Mesothelial cell of epicardium (in vitro differentiated cells): ENCODE measurements around the gene ZCCHC14. TPM values are rescaled to one million over a fixed set of nuclear protein-coding genes. Genes with fewer than 3 reads are reported as not detected.
"Not testable (repeated sequence)": the region's sequence is repeated elsewhere in the genome, so short reads cannot be mapped to it uniquely, and the experiment has no call there.

ENCODE experiments used
- DNase-seq, 2 experiments: peaks; one replicate each; pipeline ENCODE4 v3.0.0; 2021; ENCODE audit warnings: low spot score in 2 of 2; ENCODE audit not compliant: unreplicated experiment in 2 of 2
- H3K27ac Mint-ChIP-seq: 2 replicates; pipeline ENCODE4 v1.8.0; 2021; ENCODE audit warnings: mixed read lengths
- H3K27me3 Mint-ChIP-seq: 2 replicates; pipeline ENCODE4 v1.8.0; 2021; ENCODE audit warnings: low read depth, mixed read lengths
- H3K36me3 Mint-ChIP-seq: 2 replicates; pipeline ENCODE4 v1.8.0; 2021; ENCODE audit warnings: mixed read lengths
- H3K4me1 Mint-ChIP-seq: 2 replicates; pipeline ENCODE4 v1.8.0; 2021; ENCODE audit warnings: mixed read lengths
- H3K4me3 Mint-ChIP-seq: 2 replicates; pipeline ENCODE4 v1.8.0; 2021; ENCODE audit warnings: mild to moderate bottlenecking, moderate library complexity, mixed read lengths
- H3K9me3 Mint-ChIP-seq: 2 replicates; pipeline ENCODE4 v1.8.0; 2021; ENCODE audit warnings: mixed read lengths
- CTCF ChIP-seq: fragments of 200-600 bp; sonication (generic); IDR thresholded peaks from one replicate; pipeline ENCODE4 v1.5.0; 2021; ENCODE audit warnings: antibody characterized with exemption; ENCODE audit not compliant: unreplicated experiment
- total RNA-seq: library from RNA; stranded (reverse); gene quantifications from 3 replicates; pipeline ENCODE4 v1.2.1, GENCODE V29; 2021

Gene ZCCHC14
- total RNA-seq, 1 donor from 2014 or later = 37.3 TPM

- not testable (repeated sequence) for H3K27me3 Mint-ChIP-seq, H3K27ac Mint-ChIP-seq, H3K36me3 Mint-ChIP-seq, H3K4me1 Mint-ChIP-seq, DNase-seq, H3K4me3 Mint-ChIP-seq, H3K9me3 Mint-ChIP-seq
Measured at GRCh38 chr16:87518430-87519051, 25.7 kb upstream of the ZCCHC14 start.

- not testable (repeated sequence) for H3K27ac Mint-ChIP-seq, H3K9me3 Mint-ChIP-seq, H3K36me3 Mint-ChIP-seq, H3K4me1 Mint-ChIP-seq, H3K27me3 Mint-ChIP-seq, H3K4me3 Mint-ChIP-seq, DNase-seq
Measured at GRCh38 chr16:87517610-87518429, 25.0 kb upstream of the ZCCHC14 start.

GRCh38 chr16:87516361-87516760 lies 23.5 kb upstream of the ZCCHC14 start:
- Mint-ChIP-seq H3K27me3 (peaks cover 2% of the 10 kb centered on the region), H3K4me3 (no peak overlapping the region), H3K4me1 (no peaks in the 10 kb centered on the region), H3K36me3 (no peaks in the 10 kb centered on the region), H3K9me3 (no peaks in the 10 kb centered on the region), H3K27ac (no peak overlapping the region)
- no peak for DNase-seq
- TF ChIP-seq CTCF = no peak

GRCh38 chr16:87515475-87516330 lies 22.9 kb upstream of the ZCCHC14 start:
- Mint-ChIP-seq H3K27me3 (peaks cover 2% of the 10 kb centered on the region), H3K27ac (peak overlapping the region; percentile 12), H3K36me3 (no peaks in the 10 kb centered on the region), H3K9me3 (no peaks in the 10 kb centered on the region), H3K4me1 (no peaks in the 10 kb centered on the region), H3K4me3 (no peak overlapping the region)
- TF ChIP-seq CTCF = no peak
- no peak for DNase-seq

GRCh38 chr16:87509778-87510177 lies 17.0 kb upstream of the ZCCHC14 start:
- H3K9me3 Mint-ChIP-seq, H3K4me1 Mint-ChIP-seq, DNase-seq, H3K27ac Mint-ChIP-seq, H3K36me3 Mint-ChIP-seq, H3K27me3 Mint-ChIP-seq, H3K4me3 Mint-ChIP-seq: not testable (repeated sequence)

- H3K27me3 Mint-ChIP-seq = no peaks in the 10 kb centered on the region
- DNase-seq = no peak
- no peaks in the 10 kb centered on the region for H3K36me3 Mint-ChIP-seq
- H3K27ac Mint-ChIP-seq = no peak overlapping the region
- no peak overlapping the region for H3K4me3 Mint-ChIP-seq
- TF ChIP-seq CTCF = no peak
- H3K4me1 Mint-ChIP-seq = no peaks in the 10 kb centered on the region
- no peaks in the 10 kb centered on the region for H3K9me3 Mint-ChIP-seq
Measured at GRCh38 chr16:87507351-87508069, 14.7 kb upstream of the ZCCHC14 start.
